Uterus (tissue), 4 donors: ENCODE data around the gene ELAC1. TPM values are rescaled to one million over a fixed set of nuclear protein-coding genes. Genes with fewer than 3 reads are reported as not detected.
"Not testable (repeated sequence)": the region's sequence is repeated elsewhere in the genome, so short reads cannot be mapped to it uniquely, and the experiment has no call there.

Source experiments
- DNase-seq, 2 donors: peaks; one replicate each; pipeline ENCODE4 v3.0.0-alpha.2; 2019 to 2020
- H3K27ac ChIP-seq, 2 donors: fragments of 200-600 bp; sonication (generic); 1 replicate in 1 of 2; 2 replicates in 1 of 2; pipeline ENCODE4 v1.5.1; 2016 to 2018
- H3K27me3 ChIP-seq, 2 donors: fragments of 200-600 bp; sonication (generic); one replicate each; pipeline ENCODE4 v1.5.1; 2018 to 2019; ENCODE audit warnings: control low read depth in 1 of 2
- H3K36me3 ChIP-seq, 2 donors: fragments of 200-600 bp; sonication (generic); one replicate each; pipeline ENCODE4 v1.5.1; 2019; ENCODE audit warnings: control low read depth in 1 of 2
- H3K4me1 ChIP-seq, 2 donors: fragments of 200-600 bp; sonication (generic); one replicate each; pipeline ENCODE4 v1.5.1; 2018 to 2019; ENCODE audit warnings: control low read depth in 1 of 2
- H3K4me3 ChIP-seq, 2 donors: fragments of 200-600 bp; sonication (generic); 1 replicate in 1 of 2; 2 replicates in 1 of 2; pipeline ENCODE4 v1.5.1; 2018 to 2019; ENCODE audit warnings: mild to moderate bottlenecking in 1 of 2
- H3K9me3 ChIP-seq, 2 donors: fragments of 200-600 bp; sonication (generic); one replicate each; pipeline ENCODE4 v1.5.1; 2019; ENCODE audit warnings: control low read depth in 1 of 2
- POLR2A ChIP-seq, 2 donors: fragments of 450-650 bp; IDR thresholded peaks; one replicate each; pipeline ENCODE4 v1.6.1; 2016; ENCODE audit warnings: antibody characterized with exemption in 2 of 2, mild to moderate bottlenecking in 1 of 2, moderate library complexity in 1 of 2
- intact Hi-C: fragments of 100-400 bp; cut with DNase I; formaldehyde crosslinking; loops from one replicate; pipeline ENCODE4 v1.15.1; 2023; ENCODE audit warnings: low total_unique reads
- total RNA-seq, 4 donors: library from RNA; depleted of rRNA in 3 of 4; stranded (reverse); fragments of >200 nt in 3 of 4; gene quantifications; one replicate each; pipeline versions ENCODE4 v1.1.0 to v1.2.4, GENCODE V29; 2014 to 2023
- TF ChIP-seq, protein P1 (sequence below), 4 experiments: fragments of 200-600 bp in 2 of 4; fragments of 450-650 bp in 2 of 4; sonication (generic) in 2 of 4; IDR thresholded peaks; one replicate each; pipeline ENCODE4 v1.5.1; 2016 to 2019; ENCODE audit warnings: antibody characterized with exemption in 4 of 4, mild to moderate bottlenecking in 2 of 4, moderate library complexity in 1 of 4
- donor health status: DM: yes; HTN: yes; CAD: no.

Gene ELAC1
- total RNA-seq, 4 donors from 2014 or later: 4.1 to 26.2 (median 9.4) TPM

DNA sequence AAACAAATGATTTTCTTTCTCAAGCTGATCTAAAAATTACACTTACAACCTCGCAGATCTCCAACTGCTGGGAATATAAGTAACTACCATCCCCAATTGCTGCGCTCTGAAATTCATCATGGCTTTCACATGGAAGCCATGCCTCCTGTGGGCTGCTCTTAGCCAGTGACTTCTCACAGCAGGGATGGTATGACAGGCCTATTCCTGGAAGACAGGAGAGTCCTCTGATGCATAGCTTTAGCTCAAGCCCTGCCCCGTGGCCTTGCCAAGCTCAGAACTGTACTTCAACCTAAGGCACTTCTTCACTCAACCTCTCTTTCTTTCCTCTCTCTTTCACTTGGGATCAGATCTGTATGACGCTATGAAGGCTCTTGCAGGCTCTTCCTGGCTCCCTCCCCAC is 12.6 kb upstream of the ELAC1 start:
- no peaks in the 10 kb centered on the region for H3K27me3 ChIP-seq
- no peak overlapping the region for H3K4me3 ChIP-seq
- intact Hi-C loops: no loop called here
- TF ChIP-seq POLR2A (IDR thresholded peaks at IDR 0.05): no peak
- TF ChIP-seq, protein P1, sequence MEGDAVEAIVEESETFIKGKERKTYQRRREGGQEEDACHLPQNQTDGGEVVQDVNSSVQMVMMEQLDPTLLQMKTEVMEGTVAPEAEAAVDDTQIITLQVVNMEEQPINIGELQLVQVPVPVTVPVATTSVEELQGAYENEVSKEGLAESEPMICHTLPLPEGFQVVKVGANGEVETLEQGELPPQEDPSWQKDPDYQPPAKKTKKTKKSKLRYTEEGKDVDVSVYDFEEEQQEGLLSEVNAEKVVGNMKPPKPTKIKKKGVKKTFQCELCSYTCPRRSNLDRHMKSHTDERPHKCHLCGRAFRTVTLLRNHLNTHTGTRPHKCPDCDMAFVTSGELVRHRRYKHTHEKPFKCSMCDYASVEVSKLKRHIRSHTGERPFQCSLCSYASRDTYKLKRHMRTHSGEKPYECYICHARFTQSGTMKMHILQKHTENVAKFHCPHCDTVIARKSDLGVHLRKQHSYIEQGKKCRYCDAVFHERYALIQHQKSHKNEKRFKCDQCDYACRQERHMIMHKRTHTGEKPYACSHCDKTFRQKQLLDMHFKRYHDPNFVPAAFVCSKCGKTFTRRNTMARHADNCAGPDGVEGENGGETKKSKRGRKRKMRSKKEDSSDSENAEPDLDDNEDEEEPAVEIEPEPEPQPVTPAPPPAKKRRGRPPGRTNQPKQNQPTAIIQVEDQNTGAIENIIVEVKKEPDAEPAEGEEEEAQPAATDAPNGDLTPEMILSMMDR (IDR thresholded peaks at IDR 0.05): no peak
- no peaks in the 10 kb centered on the region for H3K9me3 ChIP-seq
- no peak overlapping the region for H3K27ac ChIP-seq
- no peak for DNase-seq
- no peaks in the 10 kb centered on the region for H3K36me3 ChIP-seq
- no peaks in the 10 kb centered on the region for H3K4me1 ChIP-seq

DNA sequence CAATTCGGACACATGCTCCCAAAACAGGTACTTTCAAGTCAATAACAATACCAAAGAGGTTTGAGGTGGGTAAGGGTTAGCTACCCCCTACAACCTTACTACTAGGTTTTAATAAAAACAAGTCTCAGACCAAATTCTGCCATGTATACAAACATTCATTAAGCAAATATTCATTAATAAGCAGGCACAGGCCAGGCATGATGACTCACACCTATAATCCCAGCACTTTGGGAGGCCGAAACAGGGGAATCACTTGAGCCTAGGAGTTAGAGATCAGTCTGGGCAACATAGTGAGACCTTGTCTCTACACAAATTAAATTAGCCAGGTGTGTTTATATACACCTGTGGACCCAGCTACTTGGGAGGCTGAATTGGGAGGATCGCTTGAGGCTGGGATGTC is 11.7 kb upstream of the ELAC1 start:
- Histone ChIP-seq H3K4me3 (no peak overlapping the region), H3K9me3 (peaks cover 0 to 2% of the 10 kb centered on the region in 2 donors), H3K36me3 (no peaks in the 10 kb centered on the region), H3K27me3 (no peaks in the 10 kb centered on the region), H3K27ac (no peak overlapping the region), H3K4me1 (no peaks in the 10 kb centered on the region)
- intact Hi-C loops: no loop called here
- TF ChIP-seq, protein P1 (IDR thresholded peaks at IDR 0.05): no peak
- no peak for TF ChIP-seq POLR2A (IDR thresholded peaks at IDR 0.05)
- DNase-seq: no peak

DNA sequence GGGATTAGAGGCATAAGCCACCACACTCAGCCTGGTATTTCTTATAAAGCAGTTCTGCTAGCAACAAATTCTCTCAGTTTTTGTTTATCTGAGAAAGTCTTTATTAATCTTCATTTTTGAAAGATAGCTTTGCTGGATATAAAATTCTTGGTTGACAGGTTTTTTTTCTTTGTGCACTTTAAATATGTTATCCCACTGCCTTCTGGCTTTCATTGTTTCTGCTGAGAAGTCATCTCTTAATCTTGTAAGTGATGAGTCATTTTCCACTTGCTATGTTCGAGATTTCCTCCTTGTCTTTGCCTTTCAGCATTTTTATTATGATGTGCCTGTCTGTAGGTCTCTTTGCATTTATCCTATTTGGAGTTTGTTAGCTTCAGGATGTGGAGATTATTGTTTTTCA is 5.9 kb upstream of the ELAC1 start:
- no peak overlapping the region for H3K4me3 ChIP-seq
- H3K4me1 ChIP-seq: no peaks in the 10 kb centered on the region
- intact Hi-C loops: no loop called here
- DNase-seq: no peak
- TF ChIP-seq POLR2A (IDR thresholded peaks at IDR 0.05): no peak
- TF ChIP-seq, protein P1 (IDR thresholded peaks at IDR 0.05): no peak
- H3K27ac ChIP-seq: no peak overlapping the region
- no peaks in the 10 kb centered on the region for H3K36me3 ChIP-seq
- peaks cover 0 to 8% of the 10 kb centered on the region in 2 donors for H3K9me3 ChIP-seq
- no peaks in the 10 kb centered on the region for H3K27me3 ChIP-seq

DNA sequence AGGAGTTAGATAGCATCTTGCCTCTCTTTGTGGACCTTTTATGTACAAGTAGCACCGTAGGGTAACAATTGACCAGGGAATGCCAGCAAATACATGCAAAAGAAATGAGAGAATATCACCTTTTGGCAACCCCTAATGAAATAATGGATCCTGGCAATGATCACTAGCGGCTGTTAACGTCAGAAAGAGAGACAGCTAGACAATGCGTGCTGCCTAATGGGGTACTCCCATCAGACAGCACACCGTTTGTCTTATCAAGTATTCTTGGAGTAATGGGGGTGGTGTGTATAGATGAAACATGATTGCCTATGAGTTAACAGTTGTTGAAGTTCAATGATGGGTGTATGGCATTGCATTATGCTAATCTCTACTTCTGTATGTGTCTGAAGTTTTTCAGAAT is 1.6 kb downstream of the ELAC1 start:
- intact Hi-C loops: no loop called here
- Histone ChIP-seq H3K27me3 (no peaks in the 10 kb centered on the region), H3K4me1 (peaks cover 0 to 10% of the 10 kb centered on the region in 2 donors), H3K9me3 (no peaks in the 10 kb centered on the region), H3K4me3 (no peak overlapping the region), H3K27ac (no peak overlapping the region), H3K36me3 (no peaks in the 10 kb centered on the region)
- TF ChIP-seq POLR2A (IDR thresholded peaks at IDR 0.05): no peak
- TF ChIP-seq, protein P1 (IDR thresholded peaks at IDR 0.05): no peak
- no peak for DNase-seq

DNA sequence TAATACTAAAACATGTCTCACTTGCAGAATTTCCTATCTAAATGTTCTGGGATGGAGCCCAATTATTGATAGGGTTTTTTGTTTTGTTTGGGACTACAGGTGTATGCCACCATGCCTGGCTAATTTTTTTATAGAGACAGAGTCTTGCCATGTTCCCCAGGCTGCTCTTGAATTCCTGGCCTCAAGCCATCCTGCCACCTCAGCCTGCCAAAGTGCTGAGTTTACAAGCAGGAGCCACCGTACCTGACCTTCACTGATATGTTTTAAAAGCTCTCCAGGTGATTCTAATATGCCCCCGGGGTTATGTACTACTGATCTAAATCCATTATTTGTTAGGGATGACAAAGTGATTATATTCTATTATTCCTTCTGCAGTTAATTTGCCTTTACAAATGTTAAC is 2.2 kb downstream of the ELAC1 start:
- no peak overlapping the region for H3K27ac ChIP-seq
- intact Hi-C loops: no loop called here
- DNase-seq: no peak

DNA sequence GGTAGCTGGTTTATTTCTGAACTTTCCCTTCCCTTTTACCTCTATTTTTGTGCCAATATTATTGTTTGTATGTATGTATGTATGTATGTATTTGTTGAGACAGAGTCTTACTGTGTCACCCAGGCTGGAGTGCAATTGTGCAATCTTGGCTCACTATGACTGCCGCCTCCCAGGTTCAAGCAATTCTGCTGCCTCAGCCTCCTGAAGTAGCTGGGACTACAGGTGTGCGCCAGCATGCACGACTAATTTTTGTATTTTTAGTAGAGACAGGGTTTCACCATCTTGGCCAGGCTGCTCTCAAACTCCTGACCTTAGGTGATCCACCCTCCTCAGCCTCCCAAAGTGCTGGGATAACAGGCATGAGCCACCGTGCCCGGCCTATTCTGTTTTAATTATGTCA is 4.6 kb downstream of the ELAC1 start:
- intact Hi-C loops, H3K36me3 ChIP-seq, DNase-seq, H3K9me3 ChIP-seq, H3K27ac ChIP-seq, H3K27me3 ChIP-seq, H3K4me3 ChIP-seq: not testable (repeated sequence)
- peaks cover 0 to 10% of the 10 kb centered on the region in 2 donors for H3K4me1 ChIP-seq

More for the DNA sequence above, 2.2 kb downstream of the ELAC1 start:
- TF ChIP-seq POLR2A (IDR thresholded peaks at IDR 0.05): no peak
- Histone ChIP-seq H3K4me3 (no peak overlapping the region), H3K9me3 (no peaks in the 10 kb centered on the region), H3K36me3 (no peaks in the 10 kb centered on the region), H3K27me3 (no peaks in the 10 kb centered on the region), H3K4me1 (peaks cover 0 to 10% of the 10 kb centered on the region in 2 donors)
